GM18508 (cell line): ENCODE results near the gene SCFD1.
"Not testable (repeated sequence)": the region's sequence is repeated elsewhere in the genome, so short reads cannot be mapped to it uniquely, and the experiment has no call there.

Experiments
- ATAC-seq: cut with Tn5 transposase; IDR thresholded peaks from one replicate; pipeline ENCODE4 v1.9.1; 2021; ENCODE audit warnings: moderate number of reproducible peaks; ENCODE audit not compliant: insufficient read depth, unreplicated experiment

SCFD1 gene

GRCh38 chr14:30607156-30607780 is 14.9 kb upstream of the SCFD1 start:
- ATAC-seq: no peak

- no peak for ATAC-seq
Measured at GRCh38 chr14:30608533-30609006, 13.5 kb upstream of the SCFD1 start.

- no peak for ATAC-seq
Measured at GRCh38 chr14:30610787-30611343, 11.3 kb upstream of the SCFD1 start.

- no peak for ATAC-seq
Measured at GRCh38 chr14:30614155-30614554, 8.0 kb upstream of the SCFD1 start.

GRCh38 chr14:30620178-30620577 is 1.9 kb upstream of the SCFD1 start:
- peak; percentile 38 for ATAC-seq

GRCh38 chr14:30621354-30621939 is 672 bp upstream of the SCFD1 start:
- no peak for ATAC-seq

- ATAC-seq: no peak
Measured at GRCh38 chr14:30623412-30624131, 1.5 kb downstream of the SCFD1 start.

- no peak for ATAC-seq
Measured at GRCh38 chr14:30624132-30624423, 2.0 kb downstream of the SCFD1 start.

- ATAC-seq: no peak
Measured at GRCh38 chr14:30625533-30625932, 3.4 kb downstream of the SCFD1 start.

- ATAC-seq: not testable (repeated sequence)
Measured at GRCh38 chr14:30629432-30629831, 7.3 kb downstream of the SCFD1 start.

- no peak for ATAC-seq
Measured at GRCh38 chr14:30630248-30630647, 8.1 kb downstream of the SCFD1 start.

- no peak for ATAC-seq
Measured at GRCh38 chr14:30632730-30633129, 10.6 kb downstream of the SCFD1 start.

- no peak for ATAC-seq
Measured at GRCh38 chr14:30638926-30639325, 16.8 kb downstream of the SCFD1 start.

GRCh38 chr14:30641207-30641606 is 19.1 kb downstream of the SCFD1 start:
- no peak for ATAC-seq

- ATAC-seq: not testable (repeated sequence)
Measured at GRCh38 chr14:30644462-30644861, 22.3 kb downstream of the SCFD1 start.

- ATAC-seq: no peak
Measured at GRCh38 chr14:30645600-30645999, 23.5 kb downstream of the SCFD1 start.

- ATAC-seq: no peak
Measured at GRCh38 chr14:30648471-30648870, 26.4 kb downstream of the SCFD1 start.

GRCh38 chr14:30651937-30652336 is 29.8 kb downstream of the SCFD1 start:
- ATAC-seq: no peak

GRCh38 chr14:30655124-30655523 is 33.0 kb downstream of the SCFD1 start:
- no peak for ATAC-seq

- no peak for ATAC-seq
Measured at GRCh38 chr14:30655658-30656057, 33.5 kb downstream of the SCFD1 start.

- no peak for ATAC-seq
Measured at GRCh38 chr14:30656190-30656632, 34.1 kb downstream of the SCFD1 start.
